ENCODE results near the gene LCE1E.

- TF ChIP-seq GATA2 (IDR thresholded peaks at IDR 0.05; ENCODE audit: insufficient read depth, insufficient read length, low read depth, low read length) (no peak), CTCF (IDR thresholded peaks at IDR 0.05; ENCODE audit: extremely low read depth in 1 of 2, insufficient read depth in 1 of 2, low read depth in 1 of 2, low read length in 2 of 2) (no peak), EZH2 (IDR thresholded peaks at IDR 0.05; ENCODE audit: borderline replicate concordance, low read depth, low read length, severe bottlenecking) (no peak)
Measured at GRCh38 chr1:152745289-152745704, 40.8 kb upstream of the LCE1E start.

Measured in endothelial cell of umbilical vein (primary cell).